HT-29 (cell line): ENCODE measurements around the gene RAB1B. TPM values are rescaled to one million over a fixed set of nuclear protein-coding genes. Genes with fewer than 3 reads are reported as not detected.

Experiments
- DNase-seq: peaks from one replicate; pipeline ENCODE4 v3.0.0-alpha.2; 2015; ENCODE audit warnings: low spot score
- total RNA-seq: library from RNA; depleted of rRNA; stranded (reverse); fragments of >200 nt; shearing (Covaris generic); gene quantifications from 2 replicates; pipeline ENCODE4 v1.2.3, GENCODE V29; 2014

The RAB1B gene
- total RNA-seq, 1 experiment from 2014 or later = 357 TPM

GRCh38 chr11:66284526-66285078, 16.2 kb downstream of the RAB1B start:
- DNase-seq = no peak

GRCh38 chr11:66285250-66285947, 17.0 kb downstream of the RAB1B start:
- DNase-seq = no peak

GRCh38 chr11:66286699-66287098, 18.3 kb downstream of the RAB1B start:
- DNase-seq = no peak

GRCh38 chr11:66287211-66287888, 18.9 kb downstream of the RAB1B start:
- no peak for DNase-seq

GRCh38 chr11:66287889-66288670, 19.6 kb downstream of the RAB1B start:
- peak; percentile 50 for DNase-seq

GRCh38 chr11:66288671-66289547, 20.5 kb downstream of the RAB1B start, which contains the start of gene YIF1A:
Gene YIF1A (minus strand): TSS chr11:66289143. CDS start chr11:66288985, 158 bp downstream.
- DNase-seq = peak; percentile 100

- DNase-seq = no peak
Measured at GRCh38 chr11:66289548-66290329, 21.3 kb downstream of the RAB1B start.

- DNase-seq = no peak
Measured at GRCh38 chr11:66290330-66290621, 21.8 kb downstream of the RAB1B start.

- DNase-seq = no peak
Measured at GRCh38 chr11:66291303-66291705, 22.9 kb downstream of the RAB1B start.

- DNase-seq = no peak
Measured at GRCh38 chr11:66291706-66292542, 23.5 kb downstream of the RAB1B start, which contains the start of gene TMEM151A. Gene TMEM151A (plus strand): TSS chr11:66291894. CDS start chr11:66292014, 120 bp downstream.

GRCh38 chr11:66292543-66293332, 24.3 kb downstream of the RAB1B start:
- DNase-seq = no peak

GRCh38 chr11:66293352-66293751, 24.9 kb downstream of the RAB1B start:
- no peak for DNase-seq

GRCh38 chr11:66293777-66294625, 25.6 kb downstream of the RAB1B start:
- no peak for DNase-seq

- no peak for DNase-seq
Measured at GRCh38 chr11:66294626-66295620, 26.5 kb downstream of the RAB1B start.

GRCh38 chr11:66297610-66298009, 29.2 kb downstream of the RAB1B start:
- no peak for DNase-seq

GRCh38 chr11:66299186-66299585, 30.7 kb downstream of the RAB1B start:
- DNase-seq = no peak
